ENCODE results near the gene DEF6.

DNA sequence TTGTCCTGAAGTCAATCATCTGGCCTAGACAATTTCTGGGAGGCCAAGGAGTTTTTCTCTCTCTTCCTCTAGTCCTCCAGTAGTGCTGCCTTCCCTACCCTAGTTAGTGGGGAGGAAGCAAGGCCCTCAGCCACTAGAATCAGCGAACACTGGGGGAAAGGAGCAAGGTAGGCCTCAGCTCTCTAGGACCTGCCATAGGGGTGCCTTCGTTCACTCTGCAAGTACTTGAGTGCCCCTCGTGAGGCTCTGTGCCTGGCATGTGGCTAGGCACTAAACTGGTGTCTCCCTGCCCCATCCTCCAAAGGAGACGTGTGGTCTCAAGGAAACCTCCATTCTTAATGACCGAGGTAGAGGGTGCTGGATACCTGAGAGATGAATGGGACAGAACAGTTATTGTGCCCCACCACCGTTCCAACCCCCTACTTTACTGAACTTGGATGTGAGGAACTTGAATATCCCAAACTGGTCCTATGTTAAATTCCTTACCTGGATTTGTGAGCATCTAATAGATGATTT is 1.1 kb downstream of the DEF6 start:
- TF ChIP-seq CTCF (conservative IDR thresholded peaks at IDR 0.05; ENCODE audit: low read depth, low read length) (no peak), EZH2 (IDR thresholded peaks at IDR 0.05; ENCODE audit: low read length, unreplicated experiment) (no peak), EZH2phosphoT487 (IDR thresholded peaks at IDR 0.05; ENCODE audit: borderline replicate concordance, low read length) (no peak)

Data from PC-3 (cell line).